GM12878 (cell line): ENCODE results near the gene ADCY1. TPM values are rescaled to one million over a fixed set of nuclear protein-coding genes. Genes with fewer than 3 reads are reported as not detected.

ENCODE experiments used
- ATAC-seq: fragments of 200-7000 bp; cut with Tn5 transposase; 3 replicates; pipeline ENCODE4 v1.9.1; 2020; ENCODE audit warnings: mild to moderate bottlenecking, moderate library complexity
- BruUV-seq: library from RNA; stranded (reverse); fragments of 400-500 nt; replicated peaks from 2 replicates; lab custom pipeline; 2021; lab: Mats Ljungman, UMichigan
- CTCF ChIA-PET: fragments of 300-600 bp; sonication (Branson Sonifier 250); formaldehyde crosslinking; extraction: SDS; loops from one replicate; lab custom pipeline; 2021; ENCODE audit warnings: inconsistent platforms; lab: Yijun Ruan, JAX
- POLR2A ChIA-PET: fragments of 350-600 bp; formaldehyde crosslinking; extraction: SDS; loops from one replicate; lab custom pipeline; 2021; ENCODE audit warnings: inconsistent platforms; lab: Charles Lee
- RAD21 ChIA-PET: fragments of 300-600 bp; sonication (Branson Sonifier 250); formaldehyde crosslinking; loops from one replicate; lab custom pipeline; 2023; ENCODE audit warnings: antibody characterized with exemption; ENCODE audit not compliant: unreplicated experiment; lab: Charles Lee
- SMC1A ChIA-PET: fragments of 300-600 bp; sonication (Branson Sonifier 250); formaldehyde crosslinking; loops from one replicate; lab custom pipeline; 2023; ENCODE audit not compliant: unreplicated experiment, uncharacterized antibody; lab: Charles Lee
- DNase-seq: peaks from one replicate; pipeline ENCODE4 v3.0.0-alpha.2; 2011; ENCODE audit warnings: low read depth, low spot score
- FAIRE-seq: peaks from 3 replicates; lab custom pipeline; 2011; peaks lifted over from hg19 to GRCh38; lab: Jason Lieb, UNC
- H2AFZ ChIP-seq: 2 replicates; pipeline ENCODE4 v1.6.0; 2011; ENCODE audit warnings: low read depth, low read length, control low read depth; ENCODE audit not compliant: control insufficient read depth
- H3K27ac ChIP-seq: 2 replicates; pipeline ENCODE4 v1.5.1; 2011; ENCODE audit warnings: control low read depth; ENCODE audit not compliant: control insufficient read depth, insufficient read depth
- H3K27me3 ChIP-seq, 2 experiments: replicated peaks in 1 of 2; 2 replicates each; pipeline versions ENCODE4 v1.6.0 to v1.6.1; 2011; ENCODE audit warnings: low read length in 1 of 2; ENCODE audit not compliant: control insufficient read depth in 2 of 2, insufficient read depth in 2 of 2
- H3K36me3 ChIP-seq, 2 experiments: 2 replicates each; pipeline ENCODE4 v1.5.1; 2011; ENCODE audit warnings: low read length in 1 of 2; ENCODE audit not compliant: control insufficient read depth in 2 of 2, insufficient read depth in 2 of 2
- H3K4me1 ChIP-seq: 2 replicates; pipeline ENCODE4 v1.6.1; 2011; ENCODE audit warnings: mild to moderate bottlenecking, low read length, moderate library complexity, mixed read lengths; ENCODE audit not compliant: control insufficient read depth, insufficient read depth
- H3K4me2 ChIP-seq: 2 replicates; pipeline ENCODE4 v1.6.0; 2011; ENCODE audit warnings: control low read depth; ENCODE audit not compliant: control insufficient read depth, insufficient read depth
- H3K4me3 ChIP-seq: fragments of 200-600 bp; sonication (generic); 2 replicates; pipeline ENCODE4 v1.5.1; 2016
- H3K79me2 ChIP-seq: 2 replicates; pipeline ENCODE4 v1.6.0; 2011; ENCODE audit warnings: low read length; ENCODE audit not compliant: control insufficient read depth, insufficient read depth
- H3K9ac ChIP-seq: 2 replicates; pipeline ENCODE4 v1.8.0; 2011; ENCODE audit warnings: low read length, control low read depth, mixed read lengths; ENCODE audit not compliant: control insufficient read depth, insufficient read depth
- H3K9me3 ChIP-seq: replicated peaks from 3 replicates; pipeline ENCODE4 v1.5.1; 2011; ENCODE audit warnings: mild to moderate bottlenecking, low read length; ENCODE audit not compliant: control insufficient read depth, insufficient read depth
- H4K20me1 ChIP-seq: 2 replicates; pipeline ENCODE4 v1.6.0; 2011; ENCODE audit not compliant: control insufficient read depth, insufficient read depth
- CTCF ChIP-seq, 3 experiments: IDR thresholded peaks in 2 of 3; conservative IDR thresholded peaks in 1 of 3; 2 replicates each; pipeline ENCODE4 v1.5.1; 2011; ENCODE audit warnings: low read depth in 3 of 3, low read length in 3 of 3, mild to moderate bottlenecking in 3 of 3, control low read depth in 2 of 3, moderate library complexity in 2 of 3, inconsistent platforms in 1 of 3, mixed read lengths in 1 of 3; ENCODE audit not compliant: control insufficient read depth in 2 of 3, insufficient read depth in 1 of 3; ENCODE audit errors: extremely low read depth in 1 of 3
- ESRRA ChIP-seq: IDR thresholded peaks from 2 replicates; pipeline ENCODE4 v1.6.1; 2012; ENCODE audit warnings: mild to moderate bottlenecking, low read length, improper control_type of control experiment
- HCFC1 ChIP-seq: fragments of 150-350 bp; IDR thresholded peaks from 2 replicates; pipeline ENCODE4 v1.6.1; 2014; ENCODE audit warnings: low read length
- JUNB ChIP-seq: IDR thresholded peaks from 2 replicates; pipeline ENCODE4 v1.6.1; 2016; ENCODE audit warnings: antibody characterized with exemption, mild to moderate bottlenecking
- JUND ChIP-seq: IDR thresholded peaks from 2 replicates; pipeline ENCODE4 v1.6.1; 2012; ENCODE audit warnings: low read depth, mild to moderate bottlenecking, low read length, improper control_type of control experiment, moderate library complexity
- MEF2A ChIP-seq: IDR thresholded peaks from 2 replicates; pipeline ENCODE4 v1.6.1; 2011; ENCODE audit warnings: low read depth, mild to moderate bottlenecking, low read length, moderate library complexity; ENCODE audit not compliant: insufficient read depth
- NR2C1 ChIP-seq: fragments of 450-650 bp; IDR thresholded peaks from 2 replicates; pipeline ENCODE4 v1.6.1; 2017; ENCODE audit warnings: antibody characterized with exemption, mild to moderate bottlenecking, moderate library complexity
- NRF1 ChIP-seq: conservative IDR thresholded peaks from 2 replicates; pipeline ENCODE4 v1.6.1; 2011; ENCODE audit warnings: mild to moderate bottlenecking, low read depth, low read length, improper control_type of control experiment
- PAX5 ChIP-seq: IDR thresholded peaks from 2 replicates; pipeline ENCODE4 v1.6.1; 2011; ENCODE audit warnings: low read depth, low read length, borderline replicate concordance
- PAX8 ChIP-seq: fragments of 450-650 bp; IDR thresholded peaks from 2 replicates; pipeline ENCODE4 v1.6.1; 2017; ENCODE audit warnings: mild to moderate bottlenecking, moderate library complexity
- POLR2AphosphoS2 ChIP-seq: IDR thresholded peaks from 2 replicates; pipeline ENCODE4 v1.6.1; 2011; ENCODE audit warnings: low read depth, mild to moderate bottlenecking, low read length, improper control_type of control experiment, moderate library complexity
- RAD51 ChIP-seq: fragments of 450-650 bp; IDR thresholded peaks from 2 replicates; pipeline ENCODE4 v1.6.1; 2016; ENCODE audit warnings: moderate library complexity, mild to moderate bottlenecking, inconsistent platforms
- RB1 ChIP-seq: fragments of 450-650 bp; formaldehyde crosslinking; IDR thresholded peaks from 2 replicates; pipeline ENCODE4 v1.6.1; 2017; ENCODE audit warnings: mild to moderate bottlenecking, borderline replicate concordance
- WGBS: methylation state at CpG from one replicate; pipeline ENCODE4 v1.1.6; 2016; ENCODE audit warnings: low lambda C conversion rate; ENCODE audit not compliant: insufficient replicate concordance, insufficient coverage; ENCODE audit errors: missing lambda C conversion rate; 5-methylcytosine and 5-hydroxymethylcytosine counted together
- in situ Hi-C: fragments of 300-500 bp; cut with MboI; formaldehyde crosslinking; loops from 9 replicates; pipeline ENCODE4 v1.14.3; 2018; ENCODE audit warnings: mixed read lengths
- intact Hi-C: fragments of 100-400 bp; cut with micrococcal nuclease; formaldehyde crosslinking; loops from one replicate; pipeline ENCODE4 v1.14.2; 2022; ENCODE audit not compliant: unreplicated experiment
- polyA plus RNA-seq, 11 experiments: library from polyadenylated mRNA; depleted of rRNA in 4 of 11; unstranded in 6 of 11; stranded (reverse) in 5 of 11; fragments of >200 nt; fragmentation: Nextera tagmentation in 4 of 11; fragmentation: Illumina TruSeq in 1 of 11; extraction: Ambion mirVana in 4 of 11; extraction: Trizol in 1 of 11; gene quantifications; 1 replicate in 1 of 11; 2 replicates in 10 of 11; pipeline versions ENCODE4 v1.2.1 to v1.2.3, GENCODE V29; 2011 to 2016; ENCODE audit warnings: inconsistent platforms in 2 of 11, missing spikeins in 2 of 11, low read depth in 1 of 11
- total RNA-seq, 4 experiments: library from RNA; depleted of rRNA in 3 of 4; stranded (reverse); fragments of >200 nt in 3 of 4; fragmentation: Illumina TruSeq in 1 of 4; extraction: Trizol in 1 of 4; gene quantifications; 2 replicates each; pipeline versions ENCODE4 v1.2.1 to v1.2.3, GENCODE V29; 2013 to 2021

ADCY1 gene
- total and polyA plus RNA-seq, 10 of the 15 experiments (the other 5 are each of a cell fraction or from before 2014, with no cell fraction given): 0.13 to 1.4 (median 0.45) TPM; not detected in 1

DNA sequence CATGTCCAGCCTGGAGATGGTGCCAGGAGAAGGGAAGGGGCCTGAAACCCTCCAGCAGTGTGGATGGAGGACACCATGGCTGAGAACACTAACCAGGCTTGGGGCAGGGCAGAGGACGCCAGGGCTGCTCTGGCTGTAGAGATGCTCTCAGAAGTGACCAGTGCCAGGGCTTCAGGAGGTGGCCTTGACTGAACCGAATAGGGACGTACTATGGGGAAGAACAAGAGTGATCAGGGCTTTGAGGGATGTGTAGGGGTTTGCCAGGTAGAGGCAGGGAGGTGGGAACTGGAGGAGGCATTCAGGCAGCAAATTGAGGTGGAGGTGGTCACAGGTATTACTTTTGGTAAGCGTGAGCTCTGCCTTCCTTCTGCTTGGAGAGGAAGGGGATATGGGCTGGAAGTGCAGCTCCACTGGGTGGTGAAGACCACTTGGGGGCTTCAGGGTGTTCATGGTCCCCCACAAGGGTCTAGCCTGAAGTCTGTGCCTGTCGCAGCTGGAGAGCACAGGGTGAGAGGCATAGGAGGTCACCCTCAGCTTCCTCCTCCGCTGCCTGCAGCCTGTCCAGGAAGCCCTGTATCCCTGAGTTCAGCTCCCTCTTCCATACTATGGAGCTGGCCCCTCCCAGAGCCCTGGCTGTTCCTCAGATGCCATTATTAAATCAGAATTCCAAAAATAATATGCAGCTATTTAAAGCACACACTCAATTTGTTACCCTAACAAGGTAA is 27.8 kb downstream of the ADCY1 start:
- no peak overlapping the region for H3K27ac ChIP-seq
- H3K4me3 ChIP-seq: no peak overlapping the region
- no peak for FAIRE-seq
- ChIA-PET POLR2A (no interaction called here), RAD21 (no interaction called here), CTCF (no interaction called here), SMC1A (no interaction called here)
- DNase-seq: no peak
- 17% methylated on average over 6 of the region's 6 CpGs for WGBS
- H3K4me1 ChIP-seq: no peaks in the 10 kb centered on the region
- H3K36me3 ChIP-seq: no peaks in the 10 kb centered on the region
- H3K27me3 ChIP-seq: no peaks in the 10 kb centered on the region; a peak in 2 of 4 replicates
- no peaks in the 10 kb centered on the region for H4K20me1 ChIP-seq
- no peak overlapping the region for H2AFZ ChIP-seq
- in situ Hi-C loops (no loop called here), intact Hi-C loops (no loop called here)
- no peak for ATAC-seq
- no peak overlapping the region for H3K4me2 ChIP-seq
- BruUV-seq: no TSS peak
- TF ChIP-seq POLR2AphosphoS2: no peak
- no peak for TF ChIP-seq ESRRA
- TF ChIP-seq MEF2A: no peak
- no peak for TF ChIP-seq RAD51
- TF ChIP-seq PAX8: no peak
- no peak for TF ChIP-seq NR2C1
- TF ChIP-seq HCFC1: no peak
- no peak for TF ChIP-seq JUNB
- TF ChIP-seq NRF1: no peak
- no peak for TF ChIP-seq CTCF (IDR thresholded peaks at IDR 0.05 in 2 of 3, conservative IDR thresholded peaks at IDR 0.05 in 1 of 3; ENCODE audit: control insufficient read depth in 2 of 3, extremely low read depth in 1 of 3, insufficient read depth in 1 of 3, low read depth in 3 of 3, low read length in 3 of 3)
- TF ChIP-seq JUND: no peak
- no peak for TF ChIP-seq PAX5
- TF ChIP-seq RB1: no peak
- H3K9me3 ChIP-seq: no peaks in the 10 kb centered on the region
- no peaks in the 10 kb centered on the region for H3K79me2 ChIP-seq
- no peak overlapping the region for H3K9ac ChIP-seq
